Gastrocnemius medialis (tissue), 4 donors: Measurements from ENCODE around the gene CCDC33.

ENCODE experiments used
- CTCF ChIP-seq, 5 experiments: fragments of 450-650 bp in 3 of 5; fragments of 200-600 bp in 2 of 5; sonication (generic) in 2 of 5; IDR thresholded peaks in 4 of 5; conservative IDR thresholded peaks in 1 of 5; 1 replicate in 4 of 5; 2 replicates in 1 of 5; pipeline ENCODE4 v1.5.1; 2016 to 2019; ENCODE audit warnings: antibody characterized with exemption in 5 of 5, mild to moderate bottlenecking in 3 of 5, moderate library complexity in 3 of 5
- POLR2A ChIP-seq, 2 donors: fragments of 450-650 bp; IDR thresholded peaks; one replicate each; pipeline ENCODE4 v1.6.1; 2017; ENCODE audit warnings: antibody characterized with exemption in 2 of 2, mild to moderate bottlenecking in 2 of 2, moderate library complexity in 2 of 2

- no peak for TF ChIP-seq CTCF (IDR thresholded peaks at IDR 0.05 in 4 of 5, conservative IDR thresholded peaks at IDR 0.05 in 1 of 5)
- no peak for TF ChIP-seq POLR2A (IDR thresholded peaks at IDR 0.05)
These were observed 16.6 kb downstream of the CCDC33 start for GRCh38 chr15:74252721-74253120.
